B cell (primary cell): ENCODE data around the gene LMO7.

Experiments used
- CTCF ChIP-seq: fragments of 200-600 bp; IDR thresholded peaks from one replicate; pipeline ENCODE4 v1.8.0; 2022; ENCODE audit warnings: antibody characterized with exemption, mild to moderate bottlenecking
- EZH2 ChIP-seq: IDR thresholded peaks from 2 replicates; pipeline ENCODE4 v1.6.1; 2012; ENCODE audit warnings: borderline replicate concordance, low read depth, mild to moderate bottlenecking, moderate library complexity, low read length; ENCODE audit not compliant: insufficient read depth, poor library complexity, severe bottlenecking

GRCh38 chr13:75882261-75882660, 246.1 kb downstream of the LMO7 start:
- no peak for TF ChIP-seq CTCF
- TF ChIP-seq EZH2, result no peak
